Stomach (tissue), 4 donors: Measurements from ENCODE around the gene FGGY.

ENCODE experiments used
- CTCF ChIP-seq, 7 experiments: fragments of 450-650 bp in 4 of 7; fragments of 200-600 bp in 3 of 7; sonication (generic) in 3 of 7; IDR thresholded peaks; one replicate each; pipeline ENCODE4 v1.5.1; 2016 to 2019; ENCODE audit warnings: antibody characterized with exemption in 7 of 7, control low read depth in 2 of 7, mild to moderate bottlenecking in 1 of 7
- EP300 ChIP-seq: sonication (generic); formaldehyde crosslinking; IDR thresholded peaks from one replicate; pipeline ENCODE4 v1.6.1; 2017; ENCODE audit warnings: antibody characterized with exemption

DNA sequence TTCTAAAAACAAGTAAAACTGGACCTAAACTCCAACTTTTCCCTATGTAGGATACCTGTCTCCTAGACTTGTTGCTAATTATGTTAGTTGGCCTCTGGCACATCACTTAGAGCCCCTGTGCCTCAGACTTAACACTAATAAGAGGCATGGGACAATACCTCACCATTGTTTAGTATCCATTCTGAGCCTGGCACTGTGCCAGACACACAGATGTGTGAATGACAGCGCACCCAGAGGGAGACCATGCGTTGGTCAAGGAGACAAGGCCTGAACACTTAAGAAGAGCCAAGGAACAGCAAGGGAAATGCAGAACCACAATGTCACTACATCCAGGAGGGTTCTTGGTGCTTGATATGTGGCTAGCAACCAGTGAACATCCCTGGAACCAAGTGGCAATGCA, 189.1 kb downstream of the FGGY start:
- TF ChIP-seq CTCF (IDR thresholded peaks at IDR 0.05) (no peak), EP300 (no peak)
